Stimulated activated CD8-positive, alpha-beta memory T cell treated with anti-CD3 and anti-CD28 coated beads, Interleukin-7, amount 100 ng/mL, for 1 hour (primary cell): ENCODE data around the gene CACTIN.
"Not testable (repeated sequence)": the region's sequence is repeated elsewhere in the genome, so short reads cannot be mapped to it uniquely, and the experiment has no call there.

ENCODE experiments used
- DNase-seq, 2 donors: peaks; one replicate each; pipeline ENCODE4 v3.0.0-alpha.2; 2020; ENCODE audit warnings: low read depth in 2 of 2

The CACTIN gene

DNA sequence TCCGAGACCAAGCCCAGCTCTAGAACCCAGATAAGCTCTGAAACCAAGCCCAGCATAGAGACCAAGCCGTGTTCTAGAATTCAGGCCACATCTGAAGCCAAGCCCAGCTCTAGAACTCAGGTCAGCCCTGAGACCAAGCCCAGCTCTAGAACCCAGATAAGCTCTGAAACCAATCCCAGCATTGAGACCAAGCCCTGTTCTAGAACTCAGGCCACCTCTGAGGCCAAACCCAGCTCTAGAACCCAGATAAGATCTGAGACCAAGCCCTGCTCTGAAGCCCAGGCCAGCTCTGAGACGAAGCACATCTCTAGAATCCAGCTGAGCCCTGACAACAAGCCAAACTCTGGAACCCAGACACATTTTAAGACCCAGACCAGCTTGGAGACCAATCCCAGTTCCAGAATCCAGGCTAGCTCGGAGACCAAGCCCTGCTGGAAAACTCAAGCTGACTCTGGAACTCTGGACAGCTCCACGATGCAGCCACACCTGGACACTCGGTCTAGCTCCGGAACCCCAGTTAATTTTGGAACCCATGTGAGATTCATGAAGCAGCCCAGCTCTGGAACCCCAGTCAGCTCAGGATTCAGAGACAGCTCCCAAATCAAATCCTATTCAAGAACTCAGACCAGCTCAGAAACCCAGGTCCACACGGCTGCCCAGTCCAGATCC is 35.5 kb downstream of the CACTIN start:
- no peak for DNase-seq

DNA sequence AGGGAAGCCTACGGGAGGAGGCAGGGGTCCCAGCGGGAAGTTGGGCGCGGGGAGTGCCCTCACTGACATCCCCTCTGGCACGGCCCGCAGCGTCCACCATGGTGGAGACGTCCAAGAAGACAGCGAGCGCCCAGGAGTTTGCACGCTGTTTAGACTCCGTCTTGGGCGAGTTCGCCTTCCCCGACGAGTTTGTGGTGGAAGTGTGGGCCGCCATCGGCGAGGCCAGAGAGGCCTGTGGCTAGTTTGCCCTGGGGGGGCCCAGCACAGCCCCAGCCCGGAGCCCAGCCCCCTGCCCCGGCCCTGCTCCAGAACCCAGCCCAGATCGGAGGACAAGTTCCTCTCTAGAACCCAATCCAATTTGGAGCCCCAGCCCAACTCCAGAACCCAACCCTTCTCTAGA is 36.6 kb downstream of the CACTIN start:
- no peak for DNase-seq

DNA sequence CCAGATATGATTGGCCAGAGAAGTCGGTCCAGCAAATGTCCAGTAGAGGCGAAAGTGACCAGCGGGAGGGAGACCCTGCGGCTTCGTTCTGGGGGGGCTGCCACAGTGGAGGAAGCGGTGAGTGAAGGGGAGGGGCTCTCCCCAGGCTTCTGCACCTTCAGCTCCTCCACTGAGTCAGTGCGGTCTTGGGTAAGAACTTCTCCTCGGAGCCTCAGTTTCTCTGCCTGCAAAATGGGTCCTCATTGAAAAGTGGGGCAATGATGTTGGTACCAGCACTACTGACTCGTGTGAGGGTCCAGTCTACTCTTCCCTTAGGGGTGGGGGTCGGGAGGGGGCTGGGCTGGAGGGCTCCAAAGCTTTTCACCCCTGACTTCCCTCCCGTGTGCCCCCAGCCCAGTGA is 37.2 kb downstream of the CACTIN start:
- DNase-seq: no peak

DNA sequence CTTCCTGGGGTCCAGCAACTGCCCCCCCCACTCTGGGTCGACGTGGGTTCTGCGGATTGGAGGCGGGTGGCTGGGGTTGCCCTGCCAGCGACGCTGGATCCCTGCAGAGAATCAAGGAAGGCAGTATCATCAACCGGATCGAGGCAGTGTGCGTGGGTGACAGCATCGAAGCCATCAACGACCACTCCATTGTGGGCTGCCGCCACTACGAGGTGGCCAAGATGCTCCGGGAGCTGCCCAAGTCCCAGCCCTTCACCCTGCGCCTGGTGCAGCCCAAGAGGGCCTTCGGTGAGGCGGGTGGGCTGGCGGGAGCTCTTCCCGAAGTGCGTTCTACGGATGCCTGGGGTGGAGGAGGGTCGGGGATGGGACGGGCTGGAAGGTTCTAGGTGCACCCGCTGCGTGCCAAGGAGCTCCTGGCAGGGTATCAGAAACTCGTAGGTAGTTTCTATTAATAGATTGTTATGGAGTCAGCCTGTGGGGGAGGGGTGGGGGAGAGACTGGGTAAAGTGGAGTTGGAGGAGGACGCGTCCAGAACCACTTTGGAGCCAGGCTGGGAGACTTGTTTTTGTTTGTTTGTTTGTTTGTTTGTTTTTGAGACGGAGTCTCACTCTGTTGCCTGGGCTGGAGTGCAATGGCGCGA is 39.8 kb downstream of the CACTIN start:
- no peak for DNase-seq

DNA sequence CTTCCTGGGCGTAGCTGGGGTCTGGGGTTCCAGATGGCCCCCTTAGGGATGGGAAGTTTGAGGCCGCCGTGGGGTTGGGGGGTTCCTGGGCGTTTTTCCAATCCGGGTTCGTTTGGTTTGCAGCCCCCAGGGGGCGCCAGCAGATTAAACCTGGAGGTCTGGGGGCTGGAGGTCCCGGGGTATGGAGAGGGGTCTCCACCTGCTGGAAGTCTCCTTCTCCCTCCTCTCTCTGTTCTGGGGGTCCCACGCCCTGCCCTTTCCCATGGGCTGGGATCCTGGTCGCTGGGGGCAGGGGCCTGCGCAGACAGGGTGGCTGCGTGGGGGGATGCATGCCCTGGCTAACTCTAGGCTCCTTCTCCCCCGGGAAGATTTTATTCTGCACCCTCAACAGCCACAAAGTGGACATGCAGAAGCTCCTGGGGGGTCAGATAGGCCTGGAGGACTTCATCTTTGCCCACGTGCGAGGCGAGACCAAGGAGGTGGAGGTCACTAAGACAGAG is 40.4 kb downstream of the CACTIN start:
- peak in 1 of 2 donors; percentile 31 for DNase-seq

DNA sequence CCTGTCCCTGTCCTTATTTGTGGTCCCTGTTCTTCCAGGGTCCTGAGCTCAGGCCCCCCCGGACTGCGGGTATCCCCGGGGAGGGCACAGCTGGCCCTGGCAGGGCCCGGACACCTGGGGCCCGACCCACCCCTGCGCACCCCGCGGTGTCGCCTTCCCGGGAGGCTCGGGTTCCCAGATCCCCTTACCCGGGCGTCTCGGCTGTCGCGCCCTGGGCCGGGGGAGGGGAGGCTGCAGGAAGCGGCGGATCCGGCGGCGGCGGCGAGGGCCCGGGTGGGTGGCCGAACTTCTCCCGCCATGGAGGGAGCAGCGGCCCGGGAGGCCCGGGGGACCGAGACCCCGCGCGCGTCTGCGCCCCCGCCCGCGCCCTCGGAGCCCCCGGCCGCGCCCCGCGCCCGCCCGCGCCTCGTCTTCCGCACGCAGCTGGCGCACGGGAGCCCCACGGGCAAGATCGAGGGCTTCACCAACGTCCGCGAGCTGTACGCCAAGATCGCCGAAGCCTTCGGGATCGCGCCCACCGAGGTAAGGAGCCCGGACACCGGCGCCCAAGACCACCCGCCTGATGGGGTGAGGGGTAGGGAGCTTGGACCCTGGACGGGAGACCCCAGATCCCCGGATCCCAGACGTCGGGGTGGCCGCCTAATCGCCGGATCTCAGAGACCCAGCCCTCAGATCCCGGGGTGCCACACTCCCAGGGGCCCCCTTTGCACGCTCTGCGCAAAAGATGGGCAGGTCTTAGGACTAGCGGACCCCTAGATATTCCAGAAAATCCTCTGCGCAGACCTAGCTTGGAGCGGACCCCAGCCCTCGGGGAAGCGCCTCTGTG is 41.1 kb downstream of the CACTIN start, which contains the start of gene GIPC3:
Gene GIPC3 (plus strand): TSS at position 178 of the 826 bp plus-strand sequence. CDS start 120 bp downstream, at position 298.
- DNase-seq: no peak

DNA sequence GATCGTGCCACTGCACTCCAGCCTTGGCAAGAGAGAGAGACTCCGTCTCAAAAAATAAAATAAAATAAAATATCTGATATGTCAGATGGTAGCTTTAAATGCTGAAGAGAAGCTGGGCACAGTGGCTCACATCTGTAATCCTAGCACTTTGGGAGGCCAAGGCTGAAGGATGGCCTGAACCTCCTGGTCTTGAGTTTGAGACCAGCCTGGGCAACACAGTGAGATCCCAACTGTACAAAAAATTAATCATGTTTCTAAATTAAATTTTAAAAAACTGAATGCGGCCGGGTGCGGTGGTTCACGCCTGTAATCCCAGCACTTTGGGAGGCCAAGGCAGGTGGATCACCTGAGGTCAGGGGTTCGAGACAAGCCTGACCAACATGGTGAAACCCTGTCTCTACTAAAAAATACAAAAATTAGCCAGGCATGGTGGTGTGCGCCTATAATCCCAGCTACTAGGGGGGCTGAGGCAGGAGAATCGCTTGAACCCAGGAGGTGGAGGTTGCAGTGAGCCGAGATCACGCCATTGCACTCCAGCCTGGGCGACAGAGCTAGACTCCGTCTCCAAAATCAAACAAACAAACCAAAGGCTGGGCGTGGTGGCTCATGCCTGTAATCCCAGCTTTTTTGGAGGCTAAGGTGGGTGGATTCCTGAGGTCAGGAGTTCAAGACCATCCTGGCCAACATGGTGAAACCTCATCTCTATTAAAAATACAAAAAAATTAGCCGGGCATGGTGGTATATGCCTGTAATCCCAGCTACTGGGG is 42.4 kb downstream of the CACTIN start:
- not testable (repeated sequence) for DNase-seq

DNA sequence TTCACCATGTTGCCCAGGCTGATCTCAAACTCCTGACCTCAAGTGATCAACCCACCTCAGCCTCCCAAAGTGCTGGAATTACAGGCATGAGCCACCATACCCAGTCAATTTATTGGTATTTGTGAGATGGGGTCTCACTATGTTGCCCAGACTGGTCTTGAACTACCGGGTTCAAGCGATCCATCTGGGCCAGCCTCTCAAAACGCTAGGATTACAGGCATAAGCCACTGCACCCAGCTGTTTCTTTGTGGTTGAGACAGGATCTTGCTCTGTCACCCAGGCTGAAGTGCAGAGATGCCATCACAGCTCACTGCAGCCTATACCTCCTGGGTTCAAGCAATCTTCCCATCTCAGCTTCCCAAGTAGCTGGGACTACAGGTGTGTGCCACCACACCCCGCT is 44.8 kb downstream of the CACTIN start:
- DNase-seq: not testable (repeated sequence)

DNA sequence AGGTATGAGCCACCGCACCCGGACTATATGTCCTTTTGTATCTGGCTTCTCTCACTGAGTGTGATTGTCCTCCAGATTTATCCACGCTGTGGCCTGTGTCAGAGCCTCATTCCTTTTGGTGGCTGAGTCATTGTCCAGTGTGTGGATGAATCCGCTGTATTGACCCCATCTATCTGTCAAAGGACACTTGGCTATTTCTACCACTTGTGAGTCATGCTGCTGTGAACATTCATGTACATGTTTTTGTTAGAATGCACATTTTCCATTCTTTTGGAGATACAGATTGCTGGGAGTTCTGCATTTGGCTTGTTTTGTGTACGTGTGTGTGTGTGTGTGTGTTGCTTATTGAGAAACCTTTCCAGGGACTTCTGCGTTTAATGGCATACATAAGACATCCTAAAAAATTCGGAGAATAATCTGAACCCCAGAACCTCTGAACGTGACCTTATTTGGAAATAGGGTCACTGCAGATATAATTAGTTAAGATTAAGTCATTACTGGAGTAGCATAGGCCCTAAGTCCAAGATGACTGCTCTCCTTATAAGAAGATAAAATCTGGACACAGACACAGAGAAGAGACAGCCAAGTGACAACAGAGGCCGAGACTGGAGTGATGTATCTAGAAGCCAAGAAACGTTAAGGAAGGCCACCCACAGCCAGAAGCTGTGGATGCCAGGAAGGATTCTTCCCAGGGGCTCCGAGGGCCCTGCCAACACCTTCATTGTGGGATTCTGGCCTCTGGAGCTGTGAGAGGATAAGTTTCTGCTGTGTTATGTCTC is 46.2 kb downstream of the CACTIN start:
- no peak for DNase-seq

DNA sequence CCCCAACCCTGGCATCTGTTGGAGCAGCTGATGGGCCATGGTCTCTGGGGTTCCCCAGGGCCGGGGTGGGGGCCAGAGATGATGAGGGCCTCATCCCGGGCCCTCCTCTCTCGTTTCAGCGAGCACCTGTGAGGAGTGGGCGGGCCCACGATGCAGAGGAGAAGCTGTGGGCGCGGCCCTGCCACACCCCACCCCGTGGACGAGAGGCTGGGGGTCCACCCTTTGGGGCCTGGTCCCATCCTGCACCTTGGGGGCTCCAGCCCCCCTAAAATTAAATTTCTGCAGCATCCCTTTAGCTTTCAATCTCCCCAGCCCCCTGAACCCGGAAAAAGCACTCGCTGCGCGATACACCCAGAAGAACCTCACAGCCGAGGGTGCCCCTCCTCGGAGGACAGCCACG is 48.2 kb downstream of the CACTIN start:
- no peak for DNase-seq

DNA sequence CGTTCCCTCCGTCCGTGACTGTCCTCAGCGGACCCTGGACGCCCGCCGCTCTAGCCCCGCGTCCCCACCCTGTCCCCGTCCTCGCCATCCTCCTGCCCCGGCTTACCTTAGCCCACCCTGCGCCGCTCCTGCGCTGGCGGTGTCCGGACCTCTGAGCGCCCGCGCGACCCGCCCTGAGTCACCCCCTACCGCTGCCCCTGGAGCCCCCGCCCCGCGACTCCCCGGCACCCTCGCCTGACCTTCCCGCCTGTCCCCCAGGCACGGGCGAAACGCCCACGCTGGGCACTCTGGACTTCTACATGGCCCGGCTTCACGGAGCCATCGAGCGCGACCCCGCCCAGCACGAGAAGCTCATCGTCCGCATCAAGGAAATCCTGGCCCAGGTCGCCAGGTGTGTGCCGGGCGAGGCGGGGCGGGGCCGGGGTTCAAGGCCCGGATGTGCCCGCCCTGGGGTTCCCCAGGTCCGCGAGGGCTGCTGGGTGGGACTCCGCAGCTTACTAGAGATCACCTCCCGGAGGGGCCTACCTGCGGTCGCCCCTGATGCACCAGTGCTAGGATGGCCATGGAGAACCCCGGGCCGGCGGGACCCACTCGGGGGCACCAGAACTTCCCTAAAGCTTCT is 48.8 kb downstream of the CACTIN start:
- no peak for DNase-seq

DNA sequence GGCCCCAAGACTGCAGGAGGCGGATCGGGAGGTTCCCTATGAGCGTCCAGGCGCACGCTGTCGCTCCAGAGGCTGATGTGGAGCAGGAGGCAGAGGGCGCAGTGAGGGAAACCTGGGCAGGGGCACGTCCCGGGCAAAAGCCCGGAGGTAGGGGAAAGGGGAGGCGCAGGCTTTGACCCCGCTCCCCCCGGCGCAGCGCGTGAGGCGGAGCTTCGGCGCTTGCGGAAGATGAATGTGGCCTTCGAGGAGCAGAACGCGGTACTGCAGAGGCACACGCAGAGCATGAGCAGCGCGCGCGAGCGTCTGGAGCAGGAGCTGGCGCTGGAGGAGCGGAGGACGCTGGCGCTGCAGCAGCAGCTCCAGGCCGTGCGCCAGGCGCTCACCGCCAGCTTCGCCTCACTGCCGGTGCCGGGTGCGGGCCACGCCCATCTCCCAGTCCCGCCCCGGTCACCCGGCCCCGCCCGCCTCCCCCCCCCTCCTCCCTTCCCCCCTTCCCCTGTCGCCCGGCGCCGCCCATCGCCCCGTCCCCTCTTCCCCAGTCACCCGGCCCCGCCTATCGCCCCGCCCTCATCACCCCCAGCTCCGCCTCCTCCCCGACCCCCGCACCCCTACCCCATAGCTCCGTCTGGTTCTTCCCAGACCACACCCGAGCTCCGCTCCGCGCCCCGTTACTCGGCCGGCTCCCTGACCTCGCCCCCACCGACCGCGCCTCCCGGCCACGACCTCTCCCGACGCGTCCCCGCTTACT is 49.7 kb downstream of the CACTIN start:
- no peak for DNase-seq

DNA sequence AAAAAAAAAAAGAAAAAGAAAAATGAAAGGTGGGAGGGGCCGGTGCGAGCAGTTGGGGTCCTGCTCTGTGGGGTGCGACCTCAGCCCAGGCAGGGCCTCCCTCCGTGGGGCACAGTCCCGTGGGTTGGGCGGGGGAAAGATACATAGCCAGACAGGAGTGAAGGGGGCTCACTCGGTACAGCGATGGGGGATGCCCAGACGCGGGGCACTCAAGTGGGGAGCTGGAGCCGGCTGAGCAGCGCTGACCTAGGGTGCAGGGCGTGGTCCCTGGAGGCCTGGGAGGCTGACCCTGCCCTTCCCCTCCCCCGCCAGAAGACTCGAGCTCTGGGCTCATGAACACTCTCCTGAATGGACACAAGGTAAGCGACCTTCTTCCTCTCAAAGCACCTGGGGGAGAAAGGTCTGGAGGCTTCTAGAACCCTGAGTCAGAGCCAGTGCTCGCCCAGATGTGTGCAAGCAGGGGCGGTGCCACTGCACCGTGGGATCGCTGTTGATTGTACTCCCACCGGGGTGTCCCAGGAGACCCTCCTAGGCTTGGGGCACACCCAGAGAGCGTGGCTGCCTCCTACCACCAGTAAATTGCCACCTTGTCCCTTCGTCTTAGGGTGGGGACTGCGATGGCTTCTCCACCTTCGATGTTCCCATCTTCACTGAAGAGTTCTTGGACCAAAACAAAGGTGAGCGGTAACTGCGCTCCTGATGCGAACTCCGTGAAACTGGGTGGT is 50.5 kb downstream of the CACTIN start:
- DNase-seq: no peak

DNA sequence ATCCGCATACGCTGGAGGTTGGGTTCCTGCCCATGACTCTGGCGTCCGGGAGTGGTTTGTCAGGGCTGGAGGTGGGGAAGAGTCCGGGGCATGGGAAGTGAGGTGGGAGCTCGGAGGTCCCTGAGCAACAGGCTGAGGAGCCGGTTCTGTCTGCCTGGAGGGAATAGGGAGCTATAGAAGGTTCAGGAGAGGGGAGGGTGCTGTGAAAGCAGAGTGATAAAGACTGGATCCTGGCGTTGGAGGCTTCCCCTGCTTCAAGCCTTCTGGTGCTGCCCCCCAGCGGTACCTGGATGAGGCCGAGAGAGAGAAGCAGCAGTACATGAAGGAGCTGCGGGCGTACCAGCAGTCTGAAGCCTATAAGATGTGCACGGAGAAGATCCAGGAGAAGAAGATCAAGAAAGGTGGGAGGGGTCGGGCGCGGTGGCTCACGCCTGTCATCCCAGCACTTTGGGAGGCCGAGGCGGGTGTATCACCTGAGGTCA is 51.3 kb downstream of the CACTIN start:
- DNase-seq: no peak

DNA sequence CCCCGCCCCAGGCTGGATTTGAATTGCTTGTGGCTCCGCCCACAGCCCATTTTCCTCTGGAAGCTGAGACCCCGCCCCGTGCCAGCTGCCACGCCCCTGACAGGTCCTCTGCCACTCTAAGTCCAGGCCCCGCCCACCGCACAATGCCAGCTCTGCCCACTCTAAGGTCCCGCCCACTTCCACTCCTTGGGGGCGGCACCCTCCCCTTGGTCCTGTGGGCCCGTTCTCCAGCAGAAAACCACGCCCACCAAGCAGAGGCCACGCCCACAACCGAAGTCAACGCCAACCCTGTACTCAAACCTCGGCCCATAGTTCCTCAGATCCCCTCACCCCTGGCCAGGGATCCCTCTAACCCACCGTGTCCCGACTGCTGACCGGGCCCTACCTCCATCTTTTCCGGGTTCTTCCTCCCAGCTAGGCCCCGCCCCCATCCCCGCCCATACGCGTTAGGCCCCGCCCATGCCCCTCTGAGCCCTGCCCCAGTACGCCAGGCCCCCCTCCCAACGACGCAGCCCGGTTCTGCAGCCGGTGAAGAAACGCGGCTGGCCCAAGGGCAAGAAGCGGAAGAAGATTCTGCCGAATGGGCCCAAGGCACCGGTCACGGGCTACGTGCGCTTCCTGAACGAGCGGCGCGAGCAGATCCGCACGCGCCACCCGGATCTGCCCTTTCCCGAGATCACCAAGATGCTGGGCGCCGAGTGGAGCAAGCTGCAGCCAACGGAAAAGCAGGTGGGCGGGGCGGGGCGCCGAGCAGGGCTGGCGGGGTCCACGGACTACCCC is 52.5 kb downstream of the CACTIN start:
- peak in 1 of 2 donors; percentile 48 for DNase-seq

DNA sequence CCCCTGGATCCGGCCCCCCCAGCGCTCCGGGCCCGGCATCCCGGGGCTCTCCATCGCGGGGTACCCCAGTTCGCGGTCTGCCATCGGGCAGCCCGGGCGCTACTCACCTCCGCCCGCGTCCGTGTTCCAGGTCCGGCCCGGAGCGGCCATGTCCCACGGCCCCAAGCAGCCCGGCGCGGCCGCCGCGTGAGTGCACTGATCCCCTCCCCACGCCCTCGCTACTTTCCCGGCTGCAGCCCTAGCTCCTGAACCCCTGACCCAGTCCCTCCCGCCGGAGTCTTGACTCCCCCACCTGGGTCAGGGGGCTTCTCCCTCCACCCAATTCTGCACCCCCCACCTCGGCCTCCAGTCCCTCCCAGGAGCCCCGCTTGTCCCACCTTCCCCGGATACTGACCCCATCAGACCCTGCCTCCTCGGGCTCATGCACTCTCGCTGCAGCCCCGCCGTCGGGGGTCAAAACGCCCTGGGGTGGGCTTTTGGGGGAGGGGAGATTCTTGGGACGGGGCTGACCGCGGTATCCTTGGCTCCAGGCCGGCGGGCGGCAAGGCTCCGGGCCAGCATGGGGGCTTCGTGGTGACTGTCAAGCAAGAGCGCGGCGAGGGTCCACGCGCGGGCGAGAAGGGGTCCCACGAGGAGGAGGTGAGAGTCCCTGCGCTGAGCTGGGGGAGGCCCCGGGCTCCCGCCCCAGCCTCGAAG is 53.3 kb downstream of the CACTIN start:
- no peak for DNase-seq

DNA sequence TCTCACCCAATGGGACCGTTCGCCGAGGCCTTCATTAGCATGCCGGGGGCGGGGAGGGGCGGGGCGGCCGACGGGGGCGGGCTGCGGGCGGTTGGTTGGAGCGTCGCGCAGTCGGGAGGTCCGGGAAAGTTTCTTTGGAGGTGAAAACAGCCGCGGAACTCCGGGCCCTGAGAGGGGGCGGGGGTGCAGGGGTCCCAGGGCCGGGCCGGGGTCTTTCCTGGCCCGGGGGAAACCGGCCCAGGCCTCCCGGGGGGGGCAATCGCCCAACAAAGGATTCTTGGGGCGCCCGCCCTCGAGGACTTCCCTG is 53.8 kb downstream of the CACTIN start, which contains the start of gene HMG20B:
Gene HMG20B (plus strand): TSS at position 90 of the 307 bp plus-strand sequence. CDS start 366 bp downstream, outside the sequence.
- DNase-seq: no peak
